HCT116 (cell line): Measurements from ENCODE around the gene ARHGAP42.

Source experiments
- EZH2 ChIP-seq: fragments of 200-600 bp; sonication (generic); IDR thresholded peaks from 2 replicates; pipeline ENCODE4 v1.6.1; 2017; ENCODE audit warnings: antibody characterized with exemption, mixed run types
- FOSL1 ChIP-seq: IDR thresholded peaks from 2 replicates; pipeline ENCODE4 v1.6.1; 2012; ENCODE audit warnings: low read depth
- POLR2A ChIP-seq: IDR thresholded peaks from 2 replicates; pipeline ENCODE4 v1.7.0; 2011; ENCODE audit warnings: borderline replicate concordance; ENCODE audit not compliant: insufficient read depth, insufficient read length; ENCODE audit errors: extremely low read depth
- RAD21 ChIP-seq: IDR thresholded peaks from 2 replicates; pipeline ENCODE4 v1.6.1; 2012; ENCODE audit warnings: low read depth, mild to moderate bottlenecking
- SIN3A ChIP-seq: IDR thresholded peaks from 2 replicates; pipeline ENCODE4 v1.6.1; 2012; ENCODE audit warnings: low read depth
- TCF7L2 ChIP-seq: IDR thresholded peaks from 2 replicates; pipeline ENCODE4 v1.7.0; 2011; ENCODE audit warnings: borderline replicate concordance, inconsistent platforms; ENCODE audit not compliant: insufficient read depth, insufficient read length; ENCODE audit errors: extremely low read depth
- YY1 ChIP-seq: IDR thresholded peaks from 2 replicates; pipeline ENCODE4 v1.6.1; 2011; ENCODE audit warnings: low read length, low read depth, moderate library complexity, mild to moderate bottlenecking; ENCODE audit not compliant: insufficient replicate concordance; ENCODE audit errors: extremely low read depth
- TF ChIP-seq, protein P1 (sequence below), 3 experiments: fragments of 200-600 bp in 1 of 3; sonication (generic) in 1 of 3; IDR thresholded peaks in 2 of 3; conservative IDR thresholded peaks in 1 of 3; 2 replicates each; pipeline ENCODE4 v1.5.1; 2012 to 2017; ENCODE audit warnings: low read depth in 2 of 3, low read length in 2 of 3, antibody characterized with exemption in 1 of 3, borderline replicate concordance in 1 of 3, control low read depth in 1 of 3, mild to moderate bottlenecking in 1 of 3, mixed read lengths in 1 of 3, mixed run types in 1 of 3, moderate library complexity in 1 of 3; ENCODE audit not compliant: insufficient read depth in 1 of 3
- TF ChIP-seq, protein P2 (sequence below): IDR thresholded peaks from 2 replicates; pipeline ENCODE4 v1.6.1; 2012

DNA sequence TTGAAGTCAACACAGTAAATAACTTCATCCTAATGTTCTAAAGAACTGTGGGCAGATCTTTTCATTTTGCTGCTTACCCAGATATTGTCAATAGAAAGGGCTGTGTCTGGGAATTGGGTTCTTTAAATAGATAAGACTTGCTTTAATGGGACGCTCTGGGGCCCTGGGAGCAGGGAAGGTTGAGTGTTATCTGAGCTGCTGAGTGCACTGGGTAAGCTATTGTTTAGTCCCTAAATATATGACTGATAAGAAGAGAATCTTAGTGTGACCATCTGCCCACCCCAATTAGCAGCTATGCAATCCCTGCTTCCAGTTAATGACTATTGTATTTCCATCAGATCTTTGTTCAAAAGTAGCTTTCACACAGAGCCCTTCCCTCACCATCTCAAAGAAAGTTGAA lies 44.4 kb downstream of the ARHGAP42 start:
- TF ChIP-seq EZH2 (no peak), FOSL1 (no peak), TCF7L2 (no peak), SIN3A (no peak), POLR2A (no peak), YY1 (no peak), RAD21 (no peak)
- TF ChIP-seq, protein P1, sequence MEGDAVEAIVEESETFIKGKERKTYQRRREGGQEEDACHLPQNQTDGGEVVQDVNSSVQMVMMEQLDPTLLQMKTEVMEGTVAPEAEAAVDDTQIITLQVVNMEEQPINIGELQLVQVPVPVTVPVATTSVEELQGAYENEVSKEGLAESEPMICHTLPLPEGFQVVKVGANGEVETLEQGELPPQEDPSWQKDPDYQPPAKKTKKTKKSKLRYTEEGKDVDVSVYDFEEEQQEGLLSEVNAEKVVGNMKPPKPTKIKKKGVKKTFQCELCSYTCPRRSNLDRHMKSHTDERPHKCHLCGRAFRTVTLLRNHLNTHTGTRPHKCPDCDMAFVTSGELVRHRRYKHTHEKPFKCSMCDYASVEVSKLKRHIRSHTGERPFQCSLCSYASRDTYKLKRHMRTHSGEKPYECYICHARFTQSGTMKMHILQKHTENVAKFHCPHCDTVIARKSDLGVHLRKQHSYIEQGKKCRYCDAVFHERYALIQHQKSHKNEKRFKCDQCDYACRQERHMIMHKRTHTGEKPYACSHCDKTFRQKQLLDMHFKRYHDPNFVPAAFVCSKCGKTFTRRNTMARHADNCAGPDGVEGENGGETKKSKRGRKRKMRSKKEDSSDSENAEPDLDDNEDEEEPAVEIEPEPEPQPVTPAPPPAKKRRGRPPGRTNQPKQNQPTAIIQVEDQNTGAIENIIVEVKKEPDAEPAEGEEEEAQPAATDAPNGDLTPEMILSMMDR (IDR thresholded peaks at IDR 0.05 in 2 of 3, conservative IDR thresholded peaks at IDR 0.05 in 1 of 3; ENCODE audit: borderline replicate concordance in 1 of 3, insufficient read depth in 1 of 3, low read depth in 2 of 3, low read length in 2 of 3): no peak
- TF ChIP-seq, protein P2, sequence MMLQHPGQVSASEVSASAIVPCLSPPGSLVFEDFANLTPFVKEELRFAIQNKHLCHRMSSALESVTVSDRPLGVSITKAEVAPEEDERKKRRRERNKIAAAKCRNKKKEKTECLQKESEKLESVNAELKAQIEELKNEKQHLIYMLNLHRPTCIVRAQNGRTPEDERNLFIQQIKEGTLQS: no peak
